Activated CD8-positive, alpha-beta memory T cell treated with anti-CD3 and anti-CD28 coated beads, Interleukin-2, amount 50 U/mL, for 48 hours (primary cell): ENCODE measurements around the gene HERC2.
"Not testable (repeated sequence)": the region's sequence is repeated elsewhere in the genome, so short reads cannot be mapped to it uniquely, and the experiment has no call there.

Experiments used
- DNase-seq: peaks from one replicate; pipeline ENCODE4 v3.0.0-alpha.2; 2020

The HERC2 gene

GRCh38 chr15:28178727-28179126 lies 143.3 kb downstream of the HERC2 start:
- DNase-seq: no peak

- DNase-seq: no peak
These were observed 143.7 kb downstream of the HERC2 start for GRCh38 chr15:28178290-28178689.

GRCh38 chr15:28169366-28169765 lies 152.6 kb downstream of the HERC2 start:
- DNase-seq: no peak

GRCh38 chr15:28168405-28169121 lies 153.4 kb downstream of the HERC2 start:
- not testable (repeated sequence) for DNase-seq

GRCh38 chr15:28167042-28167441 lies 154.9 kb downstream of the HERC2 start:
- no peak for DNase-seq

- DNase-seq: no peak
These were observed 156.2 kb downstream of the HERC2 start for GRCh38 chr15:28165791-28166190.

- no peak for DNase-seq
These were observed 157.1 kb downstream of the HERC2 start for GRCh38 chr15:28164876-28165275.

GRCh38 chr15:28154283-28154682 lies 167.7 kb downstream of the HERC2 start:
- no peak for DNase-seq

- DNase-seq: no peak
These were observed 168.4 kb downstream of the HERC2 start for GRCh38 chr15:28153492-28154119.

GRCh38 chr15:28152538-28152923 lies 169.4 kb downstream of the HERC2 start:
- not testable (repeated sequence) for DNase-seq

GRCh38 chr15:28151864-28152537 lies 170.0 kb downstream of the HERC2 start:
- not testable (repeated sequence) for DNase-seq

GRCh38 chr15:28147801-28148200 lies 174.2 kb downstream of the HERC2 start:
- no peak for DNase-seq

- DNase-seq: not testable (repeated sequence)
These were observed 176.6 kb downstream of the HERC2 start for GRCh38 chr15:28145419-28145818.

- no peak for DNase-seq
These were observed 181.9 kb downstream of the HERC2 start for GRCh38 chr15:28140062-28140461.

- not testable (repeated sequence) for DNase-seq
These were observed 184.5 kb downstream of the HERC2 start for GRCh38 chr15:28137408-28138039.

GRCh38 chr15:28136236-28136904 lies 185.6 kb downstream of the HERC2 start:
- peak; percentile 33 for DNase-seq

- DNase-seq: no peak
These were observed 188.7 kb downstream of the HERC2 start for GRCh38 chr15:28133281-28133680.

- no peak for DNase-seq
These were observed 189.3 kb downstream of the HERC2 start for GRCh38 chr15:28132524-28133275.

- DNase-seq: no peak
These were observed 190.0 kb downstream of the HERC2 start for GRCh38 chr15:28131946-28132345.

GRCh38 chr15:28131400-28131799 lies 190.6 kb downstream of the HERC2 start:
- DNase-seq: no peak

GRCh38 chr15:28130651-28131050 lies 191.3 kb downstream of the HERC2 start:
- DNase-seq: no peak

- no peak for DNase-seq
These were observed 192.6 kb downstream of the HERC2 start for GRCh38 chr15:28129231-28129848.
